HEK293T (cell line): ENCODE results near the gene TSHR.

ENCODE experiments used
- ARNT ChIP-seq: fragments of 450-650 bp; IDR thresholded peaks from 2 replicates; pipeline ENCODE4 v1.6.1; 2017; ENCODE audit warnings: mild to moderate bottlenecking
- ELF4 ChIP-seq: fragments of 450-650 bp; IDR thresholded peaks from 2 replicates; pipeline ENCODE4 v1.6.1; 2017; ENCODE audit warnings: antibody characterized with exemption
- FOXA1 ChIP-seq: fragments of 450-650 bp; IDR thresholded peaks from 2 replicates; pipeline ENCODE4 v1.6.1; 2016; ENCODE audit warnings: mild to moderate bottlenecking
- FOXM1 ChIP-seq: fragments of 450-650 bp; IDR thresholded peaks from 2 replicates; pipeline ENCODE4 v1.6.1; 2017; ENCODE audit warnings: mild to moderate bottlenecking, borderline replicate concordance
- HDGF ChIP-seq: fragments of 450-650 bp; IDR thresholded peaks from 2 replicates; pipeline ENCODE4 v1.6.1; 2017; ENCODE audit warnings: antibody characterized with exemption, borderline replicate concordance
- L3MBTL2 ChIP-seq: fragments of 450-650 bp; conservative IDR thresholded peaks from 2 replicates; pipeline ENCODE4 v1.6.1; 2016; ENCODE audit warnings: mild to moderate bottlenecking
- SP1 ChIP-seq: fragments of 450-650 bp; IDR thresholded peaks from 2 replicates; pipeline ENCODE4 v1.6.1; 2017
- SUZ12 ChIP-seq: fragments of 450-650 bp; IDR thresholded peaks from 2 replicates; pipeline ENCODE4 v1.6.1; 2016; ENCODE audit warnings: mild to moderate bottlenecking
- ZNF384 ChIP-seq: fragments of 450-650 bp; IDR thresholded peaks from 2 replicates; pipeline ENCODE4 v1.6.1; 2016
- TF ChIP-seq, protein P1 (sequence below): fragments of 450-650 bp; IDR thresholded peaks from 2 replicates; pipeline ENCODE4 v1.6.1; 2016

DNA sequence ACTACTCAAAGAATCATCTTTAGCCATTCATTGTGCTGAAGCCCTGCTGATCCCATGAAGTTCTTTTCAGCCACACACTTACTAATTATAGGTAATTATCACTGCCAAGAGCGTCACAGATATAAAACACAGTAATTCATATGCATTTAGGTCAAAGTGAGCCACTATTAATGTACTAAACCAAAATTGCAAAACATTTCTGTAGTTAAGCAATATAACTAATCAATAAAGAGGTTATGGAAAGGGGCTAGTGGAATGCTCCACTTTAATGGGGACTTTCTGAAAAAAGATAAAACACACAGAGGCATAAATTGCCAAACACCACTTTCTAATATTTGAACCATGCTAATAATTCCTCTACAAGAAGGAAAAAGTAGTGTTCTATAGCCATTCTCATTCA, 7.1 kb upstream of the TSHR start:
- TF ChIP-seq ELF4 (no peak), SP1 (no peak), SUZ12 (no peak), HDGF (no peak), ZNF384 (no peak), ARNT (no peak), FOXA1 (no peak), L3MBTL2 (no peak), FOXM1 (no peak)
- TF ChIP-seq, protein P1, sequence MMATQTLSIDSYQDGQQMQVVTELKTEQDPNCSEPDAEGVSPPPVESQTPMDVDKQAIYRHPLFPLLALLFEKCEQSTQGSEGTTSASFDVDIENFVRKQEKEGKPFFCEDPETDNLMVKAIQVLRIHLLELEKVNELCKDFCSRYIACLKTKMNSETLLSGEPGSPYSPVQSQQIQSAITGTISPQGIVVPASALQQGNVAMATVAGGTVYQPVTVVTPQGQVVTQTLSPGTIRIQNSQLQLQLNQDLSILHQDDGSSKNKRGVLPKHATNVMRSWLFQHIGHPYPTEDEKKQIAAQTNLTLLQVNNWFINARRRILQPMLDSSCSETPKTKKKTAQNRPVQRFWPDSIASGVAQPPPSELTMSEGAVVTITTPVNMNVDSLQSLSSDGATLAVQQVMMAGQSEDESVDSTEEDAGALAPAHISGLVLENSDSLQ, result no peak
